Mammary epithelial cell (primary cell): ENCODE results near the gene GTF2E1.

Source experiments
- EZH2 ChIP-seq: IDR thresholded peaks from 2 replicates; pipeline ENCODE4 v1.6.1; 2012; ENCODE audit warnings: low read length, inconsistent platforms, borderline replicate concordance
- TF ChIP-seq, protein P1 (sequence below), 2 donors: IDR thresholded peaks in 1 of 2; conservative IDR thresholded peaks in 1 of 2; 2 replicates each; pipeline ENCODE4 v1.5.1; 2011 to 2012; ENCODE audit warnings: inconsistent platforms in 2 of 2, low read length in 2 of 2, mild to moderate bottlenecking in 2 of 2, control low read depth in 1 of 2, low read depth in 1 of 2; ENCODE audit not compliant: insufficient read depth in 1 of 2; ENCODE audit errors: extremely low read depth in 1 of 2

DNA sequence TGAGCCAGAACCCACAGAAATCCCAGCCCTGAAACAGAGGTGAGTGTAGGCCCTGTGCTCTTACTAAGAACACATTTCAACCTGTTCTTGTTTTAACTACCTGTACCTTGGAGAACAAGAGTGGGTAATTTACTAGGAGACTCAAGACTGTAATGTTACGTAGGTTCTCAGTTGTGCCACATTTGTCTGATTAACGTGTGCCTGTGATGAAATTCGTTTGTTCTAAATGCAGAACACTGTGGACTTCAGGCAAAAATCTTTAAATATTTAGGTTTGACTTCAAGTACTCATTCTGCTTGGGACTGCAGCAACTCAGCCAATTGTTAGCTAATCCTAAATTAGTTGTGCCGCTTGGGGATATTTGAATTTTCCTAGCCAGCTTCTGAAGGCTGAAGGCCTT is 28.3 kb downstream of the GTF2E1 start:
- TF ChIP-seq EZH2, result no peak
- TF ChIP-seq, protein P1, sequence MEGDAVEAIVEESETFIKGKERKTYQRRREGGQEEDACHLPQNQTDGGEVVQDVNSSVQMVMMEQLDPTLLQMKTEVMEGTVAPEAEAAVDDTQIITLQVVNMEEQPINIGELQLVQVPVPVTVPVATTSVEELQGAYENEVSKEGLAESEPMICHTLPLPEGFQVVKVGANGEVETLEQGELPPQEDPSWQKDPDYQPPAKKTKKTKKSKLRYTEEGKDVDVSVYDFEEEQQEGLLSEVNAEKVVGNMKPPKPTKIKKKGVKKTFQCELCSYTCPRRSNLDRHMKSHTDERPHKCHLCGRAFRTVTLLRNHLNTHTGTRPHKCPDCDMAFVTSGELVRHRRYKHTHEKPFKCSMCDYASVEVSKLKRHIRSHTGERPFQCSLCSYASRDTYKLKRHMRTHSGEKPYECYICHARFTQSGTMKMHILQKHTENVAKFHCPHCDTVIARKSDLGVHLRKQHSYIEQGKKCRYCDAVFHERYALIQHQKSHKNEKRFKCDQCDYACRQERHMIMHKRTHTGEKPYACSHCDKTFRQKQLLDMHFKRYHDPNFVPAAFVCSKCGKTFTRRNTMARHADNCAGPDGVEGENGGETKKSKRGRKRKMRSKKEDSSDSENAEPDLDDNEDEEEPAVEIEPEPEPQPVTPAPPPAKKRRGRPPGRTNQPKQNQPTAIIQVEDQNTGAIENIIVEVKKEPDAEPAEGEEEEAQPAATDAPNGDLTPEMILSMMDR (conservative IDR thresholded peaks at IDR 0.05 in 1 of 2, IDR thresholded peaks at IDR 0.05 in 1 of 2; ENCODE audit: extremely low read depth in 1 of 2, insufficient read depth in 1 of 2, low read depth in 1 of 2, low read length in 2 of 2), result no peak
